NCI-H1436 treated with DMSO at 0.1 percent for 48 hours (cell line): ENCODE data around the gene GNPNAT1.
"Not testable (repeated sequence)": the region's sequence is repeated elsewhere in the genome, so short reads cannot be mapped to it uniquely, and the experiment has no call there.

ENCODE experiments used
- DNase-seq: peaks from one replicate; lab custom pipeline; 2025; lab: John Stamatoyannopoulos, UW

GNPNAT1 gene

GRCh38 chr14:52729585-52729924 lies 61.9 kb downstream of the GNPNAT1 start:
- no peak for DNase-seq

- not testable (repeated sequence) for DNase-seq
Observed at GRCh38 chr14:52729035-52729434, 62.4 kb downstream of the GNPNAT1 start.

- not testable (repeated sequence) for DNase-seq
Observed at GRCh38 chr14:52727509-52727908, 63.9 kb downstream of the GNPNAT1 start.
